ENCODE results near the gene EDIL3.

DNA sequence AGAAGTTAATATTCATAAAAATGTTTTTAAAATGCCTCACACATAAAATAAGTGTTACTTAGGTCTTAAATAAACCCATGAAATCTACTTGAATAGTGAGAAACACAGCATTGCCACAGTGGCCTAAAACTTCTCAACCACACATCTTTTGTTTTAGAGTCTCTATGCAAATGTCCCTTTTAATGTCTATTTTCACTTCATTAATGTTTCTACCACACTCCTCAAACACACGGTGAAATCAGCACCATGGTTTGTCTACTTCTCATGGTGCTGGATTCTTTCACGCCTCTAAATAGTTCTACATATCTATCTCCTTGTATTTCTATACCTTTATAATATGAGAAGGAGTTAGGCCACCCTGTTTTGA is 111.2 kb downstream of the EDIL3 start:
- TF ChIP-seq, protein P1, sequence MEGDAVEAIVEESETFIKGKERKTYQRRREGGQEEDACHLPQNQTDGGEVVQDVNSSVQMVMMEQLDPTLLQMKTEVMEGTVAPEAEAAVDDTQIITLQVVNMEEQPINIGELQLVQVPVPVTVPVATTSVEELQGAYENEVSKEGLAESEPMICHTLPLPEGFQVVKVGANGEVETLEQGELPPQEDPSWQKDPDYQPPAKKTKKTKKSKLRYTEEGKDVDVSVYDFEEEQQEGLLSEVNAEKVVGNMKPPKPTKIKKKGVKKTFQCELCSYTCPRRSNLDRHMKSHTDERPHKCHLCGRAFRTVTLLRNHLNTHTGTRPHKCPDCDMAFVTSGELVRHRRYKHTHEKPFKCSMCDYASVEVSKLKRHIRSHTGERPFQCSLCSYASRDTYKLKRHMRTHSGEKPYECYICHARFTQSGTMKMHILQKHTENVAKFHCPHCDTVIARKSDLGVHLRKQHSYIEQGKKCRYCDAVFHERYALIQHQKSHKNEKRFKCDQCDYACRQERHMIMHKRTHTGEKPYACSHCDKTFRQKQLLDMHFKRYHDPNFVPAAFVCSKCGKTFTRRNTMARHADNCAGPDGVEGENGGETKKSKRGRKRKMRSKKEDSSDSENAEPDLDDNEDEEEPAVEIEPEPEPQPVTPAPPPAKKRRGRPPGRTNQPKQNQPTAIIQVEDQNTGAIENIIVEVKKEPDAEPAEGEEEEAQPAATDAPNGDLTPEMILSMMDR (IDR thresholded peaks at IDR 0.05): no peak
- no peak for TF ChIP-seq POLR2A (IDR thresholded peaks at IDR 0.05)

Data from suprapubic skin (tissue), 3 donors.